HepG2 (cell line): ENCODE measurements around the gene PPP1R3C.

Source experiments
- ATF2 ChIP-seq: sonication (generic); formaldehyde crosslinking; IDR thresholded peaks from 2 replicates; pipeline ENCODE4 v1.4.0; 2020; ENCODE audit warnings: missing genetic modification reagents
- EP300 ChIP-seq, 3 experiments: sonication (generic) in 1 of 3; formaldehyde crosslinking in 1 of 3; IDR thresholded peaks; 2 replicates each; pipeline versions ENCODE4 v1.5.1 to v1.6.1; 2011 to 2020; ENCODE audit warnings: low read depth in 2 of 3, low read length in 2 of 3, borderline replicate concordance in 1 of 3, improper control_type of control experiment in 1 of 3, mild to moderate bottlenecking in 1 of 3, missing genetic modification reagents in 1 of 3, moderate library complexity in 1 of 3
- FOXC1 ChIP-seq: sonication (generic); formaldehyde crosslinking; IDR thresholded peaks from 2 replicates; pipeline ENCODE4 v1.8.0; 2022; ENCODE audit warnings: mild to moderate bottlenecking, missing genetic modification reagents, borderline replicate concordance
- PBX3 ChIP-seq: sonication (generic); formaldehyde crosslinking; IDR thresholded peaks from 2 replicates; pipeline ENCODE4 v1.8.1; 2023; ENCODE audit warnings: missing genetic modification reagents, inconsistent platforms, borderline replicate concordance
- POLR2A ChIP-seq, 2 experiments: IDR thresholded peaks; 2 replicates each; pipeline ENCODE4 v1.6.1; 2011; ENCODE audit warnings: low read depth in 2 of 2, low read length in 2 of 2, mild to moderate bottlenecking in 1 of 2, moderate library complexity in 1 of 2; ENCODE audit not compliant: insufficient read depth in 1 of 2
- POLR2AphosphoS5 ChIP-seq: IDR thresholded peaks from 2 replicates; pipeline ENCODE4 v1.6.1; 2012; ENCODE audit warnings: low read depth, low read length
- RAD21 ChIP-seq: fragments of 450-650 bp; formaldehyde crosslinking; IDR thresholded peaks from 2 replicates; pipeline ENCODE4 v1.5.0; 2020; ENCODE audit warnings: mild to moderate bottlenecking
- ZC3H4 ChIP-seq: sonication (generic); formaldehyde crosslinking; IDR thresholded peaks from 2 replicates; pipeline ENCODE4 v1.4.0; 2020; ENCODE audit warnings: missing genetic modification reagents, borderline replicate concordance
- ZNF780A ChIP-seq: sonication (generic); formaldehyde crosslinking; IDR thresholded peaks from 2 replicates; pipeline ENCODE4 v1.8.0; 2022; ENCODE audit warnings: mild to moderate bottlenecking, missing genetic modification reagents, moderate library complexity

DNA sequence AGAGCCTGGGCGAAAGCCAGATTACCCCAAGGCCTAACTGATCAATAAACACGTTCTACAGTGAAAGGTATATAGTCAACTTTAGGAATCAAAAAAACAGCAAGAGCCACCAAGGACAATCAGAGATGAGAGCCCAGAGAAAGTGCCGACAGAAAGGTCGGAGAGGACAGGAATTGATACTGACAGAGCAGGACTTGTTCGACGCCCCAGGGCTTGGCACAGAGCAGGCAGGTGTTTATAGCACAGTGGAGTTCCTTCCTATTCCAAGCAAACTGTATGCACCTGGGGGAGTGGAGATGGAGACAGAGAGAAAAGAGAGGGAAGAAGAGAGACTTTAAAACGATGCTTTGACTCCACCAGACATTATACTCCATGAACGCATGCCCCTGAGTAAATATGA, 39.5 kb downstream of the PPP1R3C start:
- TF ChIP-seq ZNF780A (no peak), RAD21 (CRISPR knock-in tag) (no peak), ATF2 (CRISPR knock-in tag) (no peak), FOXC1 (CRISPR knock-in tag) (no peak), POLR2A (IDR thresholded peaks at IDR 0.05; ENCODE audit: insufficient read depth in 1 of 2, low read depth in 2 of 2, low read length in 2 of 2) (no peak), POLR2AphosphoS5 (no peak), PBX3 (no peak), EP300 (IDR thresholded peaks at IDR 0.05; ENCODE audit: low read depth in 2 of 2, low read length in 2 of 2) (no peak), EP300 (CRISPR knock-in tag; IDR thresholded peaks at IDR 0.05; ENCODE audit: borderline replicate concordance) (no peak), ZC3H4 (CRISPR knock-in tag) (no peak)
